A549 (cell line): Measurements from ENCODE around the gene PCYT2.

Experiments
- HOXB5 ChIP-seq: fragments of 250-450 bp; sonication (Bioruptor Pico); IDR thresholded peaks from 2 replicates; pipeline ENCODE4 v1.5.0; 2020; ENCODE audit warnings: mild to moderate bottlenecking, moderate library complexity
- NPAS2 ChIP-seq: fragments of 250-450 bp; sonication (Bioruptor Pico); IDR thresholded peaks from 2 replicates; pipeline ENCODE4 v1.8.0; 2022; ENCODE audit warnings: mild to moderate bottlenecking, moderate library complexity, borderline replicate concordance
- RNF2 ChIP-seq: fragments of 200-600 bp; sonication (generic); IDR thresholded peaks from 2 replicates; pipeline ENCODE4 v1.6.1; 2016; ENCODE audit warnings: low read depth, mild to moderate bottlenecking, antibody characterized with exemption, moderate library complexity, borderline replicate concordance
- TF ChIP-seq, protein P1 (sequence below): fragments of 250-450 bp; sonication (Bioruptor Pico); IDR thresholded peaks from 2 replicates; pipeline ENCODE4 v1.5.0; 2020; ENCODE audit warnings: low read depth, mild to moderate bottlenecking, moderate library complexity
- TF ChIP-seq, protein P2 (sequence below): fragments of >200 bp; sonication (Bioruptor Twin); formaldehyde crosslinking; IDR thresholded peaks from 3 replicates; pipeline ENCODE4 v1.5.1; 2016

DNA sequence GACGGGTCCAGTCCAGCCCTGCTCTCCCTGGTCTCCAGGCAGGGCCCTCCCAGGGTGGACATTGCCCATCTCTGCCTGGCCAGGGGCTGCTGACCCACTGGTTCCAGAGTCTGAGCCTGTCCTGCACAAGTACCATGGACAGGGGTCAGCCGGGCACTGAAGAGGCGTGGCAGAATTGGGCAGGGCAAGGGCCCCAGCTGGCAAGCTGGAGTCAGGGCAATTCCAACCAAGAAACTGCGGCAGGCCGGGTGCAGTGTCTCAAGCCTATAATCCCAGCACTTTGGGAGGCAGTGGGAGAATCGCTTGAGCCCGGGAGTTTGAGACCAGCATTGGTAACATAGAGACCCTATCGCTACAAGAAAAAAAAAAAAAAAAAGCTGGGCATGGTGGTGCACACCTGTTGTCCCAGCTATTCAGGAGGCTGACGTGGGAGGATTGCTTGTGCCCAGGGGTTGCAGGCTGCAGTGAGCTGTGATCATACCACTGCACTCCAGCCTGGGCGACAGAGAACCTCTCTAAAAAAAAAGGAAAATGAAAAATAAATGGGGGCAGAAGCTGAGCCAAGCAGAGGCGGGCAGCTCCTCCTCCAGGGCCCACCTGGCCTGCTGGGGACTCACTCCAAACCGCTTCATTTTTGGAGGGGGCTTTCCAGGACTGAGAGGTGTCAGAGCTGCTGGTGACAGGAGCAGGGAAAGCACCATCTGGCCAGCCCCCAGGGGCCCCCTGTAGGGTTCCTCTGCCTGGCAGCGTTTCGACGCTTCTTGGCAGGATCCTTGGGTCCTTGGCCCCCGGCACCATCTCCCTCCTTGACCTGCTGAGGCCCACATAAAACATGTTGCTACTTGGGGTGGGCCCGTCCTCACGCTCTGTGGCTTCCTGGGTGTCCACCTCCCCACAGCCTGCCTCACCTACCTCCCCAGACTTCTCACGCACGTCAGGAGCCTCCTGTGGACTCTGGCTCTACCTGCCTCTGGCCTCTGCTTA lies 19.2 kb upstream of the PCYT2 start:
- no peak for TF ChIP-seq HOXB5 (CRISPR knock-in tag)
- no peak for TF ChIP-seq NPAS2 (CRISPR knock-in tag)
- TF ChIP-seq, protein P1, sequence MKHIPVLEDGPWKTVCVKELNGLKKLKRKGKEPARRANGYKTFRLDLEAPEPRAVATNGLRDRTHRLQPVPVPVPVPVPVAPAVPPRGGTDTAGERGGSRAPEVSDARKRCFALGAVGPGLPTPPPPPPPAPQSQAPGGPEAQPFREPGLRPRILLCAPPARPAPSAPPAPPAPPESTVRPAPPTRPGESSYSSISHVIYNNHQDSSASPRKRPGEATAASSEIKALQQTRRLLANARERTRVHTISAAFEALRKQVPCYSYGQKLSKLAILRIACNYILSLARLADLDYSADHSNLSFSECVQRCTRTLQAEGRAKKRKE (CRISPR knock-in tag) = no peak
- TF ChIP-seq, protein P2, sequence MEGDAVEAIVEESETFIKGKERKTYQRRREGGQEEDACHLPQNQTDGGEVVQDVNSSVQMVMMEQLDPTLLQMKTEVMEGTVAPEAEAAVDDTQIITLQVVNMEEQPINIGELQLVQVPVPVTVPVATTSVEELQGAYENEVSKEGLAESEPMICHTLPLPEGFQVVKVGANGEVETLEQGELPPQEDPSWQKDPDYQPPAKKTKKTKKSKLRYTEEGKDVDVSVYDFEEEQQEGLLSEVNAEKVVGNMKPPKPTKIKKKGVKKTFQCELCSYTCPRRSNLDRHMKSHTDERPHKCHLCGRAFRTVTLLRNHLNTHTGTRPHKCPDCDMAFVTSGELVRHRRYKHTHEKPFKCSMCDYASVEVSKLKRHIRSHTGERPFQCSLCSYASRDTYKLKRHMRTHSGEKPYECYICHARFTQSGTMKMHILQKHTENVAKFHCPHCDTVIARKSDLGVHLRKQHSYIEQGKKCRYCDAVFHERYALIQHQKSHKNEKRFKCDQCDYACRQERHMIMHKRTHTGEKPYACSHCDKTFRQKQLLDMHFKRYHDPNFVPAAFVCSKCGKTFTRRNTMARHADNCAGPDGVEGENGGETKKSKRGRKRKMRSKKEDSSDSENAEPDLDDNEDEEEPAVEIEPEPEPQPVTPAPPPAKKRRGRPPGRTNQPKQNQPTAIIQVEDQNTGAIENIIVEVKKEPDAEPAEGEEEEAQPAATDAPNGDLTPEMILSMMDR = no peak
- TF ChIP-seq RNF2 = no peak
